ENCODE data around the gene CEP192.

Gene CEP192

GRCh38 chr18:13011719-13012118 is 20.6 kb downstream of the CEP192 start:
- H3K4me3 ChIP-seq (ENCODE audit: low read depth, low read length) = no peak overlapping the region
- no peak for TF ChIP-seq CTCF (IDR thresholded peaks at IDR 0.05; ENCODE audit: low read depth, low read length, missing control alignments)
- DNase-seq (ENCODE audit: low read depth) = no peak
- in situ Hi-C loops (cut with HindIII; ENCODE audit: low sequenced_read_pairs) = no loop called here

GRCh38 chr18:13014232-13014631 is 23.1 kb downstream of the CEP192 start:
- in situ Hi-C loops (cut with HindIII; ENCODE audit: low sequenced_read_pairs) = no loop called here
- no peak for TF ChIP-seq CTCF (IDR thresholded peaks at IDR 0.05; ENCODE audit: low read depth, low read length, missing control alignments)
- no peak for DNase-seq (ENCODE audit: low read depth)
- no peak overlapping the region for H3K4me3 ChIP-seq (ENCODE audit: low read depth, low read length)

GRCh38 chr18:13014818-13015217 is 23.7 kb downstream of the CEP192 start:
- DNase-seq (ENCODE audit: low read depth) = no peak
- no peak overlapping the region for H3K4me3 ChIP-seq (ENCODE audit: low read depth, low read length)
- TF ChIP-seq CTCF (IDR thresholded peaks at IDR 0.05; ENCODE audit: low read depth, low read length, missing control alignments) = no peak
- in situ Hi-C loops (cut with HindIII; ENCODE audit: low sequenced_read_pairs) = no loop called here

- H3K4me3 ChIP-seq (ENCODE audit: low read depth, low read length) = no peak overlapping the region
- no peak for DNase-seq (ENCODE audit: low read depth)
- TF ChIP-seq CTCF (IDR thresholded peaks at IDR 0.05; ENCODE audit: low read depth, low read length, missing control alignments) = no peak
- in situ Hi-C loops (cut with HindIII; ENCODE audit: low sequenced_read_pairs) = no loop called here
Measured at GRCh38 chr18:13017247-13017875, 26.2 kb downstream of the CEP192 start.

- no peak for TF ChIP-seq CTCF (IDR thresholded peaks at IDR 0.05; ENCODE audit: low read depth, low read length, missing control alignments)
- DNase-seq (ENCODE audit: low read depth) = no peak
- in situ Hi-C loops (cut with HindIII; ENCODE audit: low sequenced_read_pairs) = no loop called here
- H3K4me3 ChIP-seq (ENCODE audit: low read depth, low read length) = no peak overlapping the region
Measured at GRCh38 chr18:13018374-13018773, 27.2 kb downstream of the CEP192 start.

GRCh38 chr18:13019301-13019700 is 28.1 kb downstream of the CEP192 start:
- H3K4me3 ChIP-seq (ENCODE audit: low read depth, low read length) = no peak overlapping the region
- no peak for DNase-seq (ENCODE audit: low read depth)
- in situ Hi-C loops (cut with HindIII; ENCODE audit: low sequenced_read_pairs) = no loop called here
- no peak for TF ChIP-seq CTCF (IDR thresholded peaks at IDR 0.05; ENCODE audit: low read depth, low read length, missing control alignments)
